HCT116 (cell line): Measurements from ENCODE around the gene UBR3. TPM values are rescaled to one million over a fixed set of nuclear protein-coding genes. Genes with fewer than 3 reads are reported as not detected.

Experiments
- ATAC-seq: fragments of 200-7000 bp; cut with Tn5 transposase; 2 replicates; pipeline ENCODE4 v1.9.1; 2020; ENCODE audit warnings: mild to moderate bottlenecking, moderate library complexity
- BruUV-seq: library from RNA; stranded (reverse); fragments of 400-500 nt; replicated peaks from 2 replicates; lab custom pipeline; 2021; lab: Mats Ljungman, UMichigan
- CTCF ChIA-PET: fragments of 300-600 bp; sonication (Branson Sonifier 250); formaldehyde crosslinking; loops from one replicate; lab custom pipeline; 2021; ENCODE audit warnings: antibody characterized with exemption; lab: Charles Lee
- POLR2A ChIA-PET: fragments of 300-600, 350-600 bp; sonication (Branson Sonifier 250); formaldehyde crosslinking; loops from one replicate; lab custom pipeline; 2021; ENCODE audit warnings: antibody characterized with exemption; lab: Charles Lee
- RAD21 ChIA-PET, 2 experiments: fragments of 300-600 bp; sonication (Branson Sonifier 250); formaldehyde crosslinking; loops; one replicate each; lab custom pipeline; 2023; ENCODE audit warnings: low total read pairs in 2 of 2; ENCODE audit not compliant: uncharacterized antibody in 2 of 2, unreplicated experiment in 2 of 2, low non-redundant PET in 1 of 2; lab: Charles Lee
- DNase-seq: peaks from one replicate; pipeline ENCODE4 v3.0.0-alpha.2; 2010; ENCODE audit warnings: low read depth, low spot score
- H2AFZ ChIP-seq: fragments of 200-600 bp; shearing (Covaris generic), sonication (generic); 2 replicates; pipeline ENCODE4 v1.6.1; 2017; ENCODE audit warnings: low read depth, mixed run types, mixed read lengths, antibody characterized with exemption, low read length; ENCODE audit not compliant: poor library complexity, severe bottlenecking
- H3K27ac ChIP-seq: 2 replicates; pipeline ENCODE4 v1.5.1; 2012; ENCODE audit warnings: low read depth, low read length
- H3K27me3 ChIP-seq: fragments of 200-600 bp; sonication (generic); 2 replicates; pipeline ENCODE4 v1.6.1; 2016; ENCODE audit warnings: mixed run types, low read length, mixed read lengths; ENCODE audit not compliant: insufficient read depth
- H3K36me3 ChIP-seq, 2 experiments: fragments of 200-500 bp in 1 of 2; fragments of 200-600 bp in 1 of 2; sonication (Bioruptor generic) in 1 of 2; sonication (generic) in 1 of 2; 2 replicates each; pipeline versions ENCODE4 v1.5.1 to v1.6.1; 2014 to 2016; ENCODE audit warnings: low read length in 2 of 2, inconsistent platforms in 1 of 2, mixed read lengths in 1 of 2, mixed run types in 1 of 2; ENCODE audit not compliant: insufficient read depth in 2 of 2, control insufficient read depth in 1 of 2
- H3K4me1 ChIP-seq, 2 experiments: fragments of 200-600 bp in 1 of 2; sonication (generic) in 1 of 2; 2 replicates each; pipeline versions ENCODE4 v1.5.1 to v1.6.1; 2012 to 2017; ENCODE audit warnings: low read length in 2 of 2, inconsistent platforms in 1 of 2, mild to moderate bottlenecking in 1 of 2, mixed read lengths in 1 of 2, mixed run types in 1 of 2, moderate library complexity in 1 of 2; ENCODE audit not compliant: insufficient read depth in 2 of 2, control insufficient read depth in 1 of 2
- H3K4me2 ChIP-seq: fragments of 200-600 bp; sonication (generic); 2 replicates; pipeline ENCODE4 v1.6.1; 2017; ENCODE audit warnings: mixed run types, low read length, mixed read lengths
- H3K4me3 ChIP-seq, 2 experiments: fragments of 200-600 bp in 1 of 2; sonication (generic) in 1 of 2; replicated peaks in 1 of 2; 2 replicates each; pipeline ENCODE4 v1.5.1; 2011 to 2016; ENCODE audit warnings: low read length in 2 of 2, control low read depth in 1 of 2, low read depth in 1 of 2, mild to moderate bottlenecking in 1 of 2, mixed read lengths in 1 of 2, mixed run types in 1 of 2
- H3K79me2 ChIP-seq: fragments of 200-600 bp; sonication (generic); 2 replicates; pipeline ENCODE4 v1.6.1; 2017; ENCODE audit warnings: mild to moderate bottlenecking, mixed run types, low read length, moderate library complexity, mixed read lengths; ENCODE audit not compliant: insufficient read depth
- H3K9ac ChIP-seq: fragments of 200-600 bp; sonication (generic); 2 replicates; pipeline ENCODE4 v1.6.1; 2016; ENCODE audit warnings: low read length, mixed read lengths
- H3K9me2 ChIP-seq: fragments of 200-600 bp; sonication (generic), shearing (Covaris generic); 2 replicates; pipeline ENCODE4 v1.6.1; 2017; ENCODE audit warnings: mixed run types, mild to moderate bottlenecking, moderate library complexity; ENCODE audit not compliant: insufficient read depth
- H3K9me3 ChIP-seq, 2 experiments: fragments of 200-500 bp in 1 of 2; fragments of 200-600 bp in 1 of 2; sonication (Bioruptor generic) in 1 of 2; sonication (generic) in 1 of 2; 2 replicates each; pipeline ENCODE4 v1.6.1; 2014 to 2017; ENCODE audit warnings: low read length in 2 of 2, mixed read lengths in 2 of 2, inconsistent platforms in 1 of 2, low read depth in 1 of 2, mild to moderate bottlenecking in 1 of 2, mixed run types in 1 of 2, moderate library complexity in 1 of 2; ENCODE audit not compliant: control insufficient read depth in 1 of 2, insufficient read depth in 1 of 2
- H4K20me1 ChIP-seq: fragments of 200-600 bp; sonication (generic), shearing (Covaris generic); 2 replicates; pipeline ENCODE4 v1.6.1; 2017; ENCODE audit warnings: mixed run types, mild to moderate bottlenecking, moderate library complexity; ENCODE audit not compliant: insufficient read depth
- CBX3 ChIP-seq: IDR thresholded peaks from 2 replicates; pipeline ENCODE4 v1.6.1; 2012; ENCODE audit warnings: low read depth
- CEBPB ChIP-seq: IDR thresholded peaks from 2 replicates; pipeline ENCODE4 v1.6.1; 2012; ENCODE audit warnings: low read depth
- EGR1 ChIP-seq: IDR thresholded peaks from 2 replicates; pipeline ENCODE4 v1.6.1; 2012; ENCODE audit warnings: low read depth
- ELF1 ChIP-seq: IDR thresholded peaks from 2 replicates; pipeline ENCODE4 v1.6.1; 2012; ENCODE audit warnings: low read depth, borderline replicate concordance
- EZH2 ChIP-seq: fragments of 200-600 bp; sonication (generic); IDR thresholded peaks from 2 replicates; pipeline ENCODE4 v1.6.1; 2017; ENCODE audit warnings: antibody characterized with exemption, mixed run types
- EZH2phosphoT487 ChIP-seq: fragments of 200-600 bp; IDR thresholded peaks from 2 replicates; pipeline ENCODE4 v1.6.1; 2018; ENCODE audit warnings: antibody characterized with exemption, borderline replicate concordance
- FOSL1 ChIP-seq: IDR thresholded peaks from 2 replicates; pipeline ENCODE4 v1.6.1; 2012; ENCODE audit warnings: low read depth
- JUND ChIP-seq: IDR thresholded peaks from 2 replicates; pipeline ENCODE4 v1.6.1; 2012
- MAX ChIP-seq: IDR thresholded peaks from 2 replicates; pipeline ENCODE4 v1.6.1; 2012
- RAD21 ChIP-seq: IDR thresholded peaks from 2 replicates; pipeline ENCODE4 v1.6.1; 2012; ENCODE audit warnings: low read depth, mild to moderate bottlenecking
- SIN3A ChIP-seq: IDR thresholded peaks from 2 replicates; pipeline ENCODE4 v1.6.1; 2012; ENCODE audit warnings: low read depth
- SP1 ChIP-seq: IDR thresholded peaks from 2 replicates; pipeline ENCODE4 v1.6.1; 2012; ENCODE audit warnings: low read depth
- SRF ChIP-seq: IDR thresholded peaks from 2 replicates; pipeline ENCODE4 v1.6.1; 2012; ENCODE audit warnings: low read depth
- TCF7L2 ChIP-seq: IDR thresholded peaks from 2 replicates; pipeline ENCODE4 v1.7.0; 2011; ENCODE audit warnings: borderline replicate concordance, inconsistent platforms; ENCODE audit not compliant: insufficient read depth, insufficient read length; ENCODE audit errors: extremely low read depth
- YY1 ChIP-seq: IDR thresholded peaks from 2 replicates; pipeline ENCODE4 v1.6.1; 2011; ENCODE audit warnings: low read length, low read depth, moderate library complexity, mild to moderate bottlenecking; ENCODE audit not compliant: insufficient replicate concordance; ENCODE audit errors: extremely low read depth
- ZBTB33 ChIP-seq: IDR thresholded peaks from 2 replicates; pipeline ENCODE4 v1.6.1; 2011; ENCODE audit warnings: mild to moderate bottlenecking, low read length, moderate library complexity; ENCODE audit not compliant: insufficient replicate concordance; ENCODE audit errors: extremely low read depth
- ZFX ChIP-seq: fragments of 450-650 bp; IDR thresholded peaks from 2 replicates; pipeline ENCODE4 v1.6.1; 2017
- ZNF274 ChIP-seq: fragments of 200-500 bp; sonication (Bioruptor generic); IDR thresholded peaks from 2 replicates; pipeline ENCODE4 v1.6.1; 2014; ENCODE audit warnings: mild to moderate bottlenecking, low read depth, low read length, inconsistent platforms
- intact Hi-C: fragments of 100-400 bp; cut with micrococcal nuclease; formaldehyde crosslinking; loops from 2 replicates; pipeline ENCODE4 v1.10.0; 2022
- total RNA-seq: library from RNA; stranded (reverse); gene quantifications from one replicate; pipeline ENCODE4 v1.2.1, GENCODE V29; 2021; ENCODE audit not compliant: unreplicated experiment

UBR3 gene
- total RNA-seq, 1 experiment from 2014 or later, result 29.5 TPM

GRCh38 chr2:170122883-170123547, 295.8 kb downstream of the UBR3 start:
- no peaks in the 10 kb centered on the region for H3K36me3 ChIP-seq
- peak overlapping the region; percentile 39 for H2AFZ ChIP-seq
- TF ChIP-seq TCF7L2, result no peak
- no peak for TF ChIP-seq EGR1
- no peak for TF ChIP-seq MAX
- no peak for TF ChIP-seq ZBTB33
- TF ChIP-seq YY1, result no peak
- no peak for TF ChIP-seq RAD21
- TF ChIP-seq JUND, result peak; percentile 77
- no peak for TF ChIP-seq SIN3A
- TF ChIP-seq SP1, result peak; percentile 34
- TF ChIP-seq CBX3, result peak; percentile 60; the same call in 1 of the 2 replicates
- TF ChIP-seq FOSL1, result peak; percentile 90
- TF ChIP-seq EZH2phosphoT487, result no peak
- no peak for TF ChIP-seq EZH2
- no peak for TF ChIP-seq ZFX
- TF ChIP-seq ELF1, result no peak
- TF ChIP-seq CEBPB, result no peak
- TF ChIP-seq ZNF274, result no peak
- TF ChIP-seq SRF, result no peak
- ATAC-seq (peak; percentile 76), DNase-seq (peak; percentile 13)
- 0 out of 2 replicates have a peak, but pooled peaks cover 6% of the 10 kb centered on the region for H3K9me2 ChIP-seq
- H3K9ac ChIP-seq, result no peak overlapping the region
- peaks cover 13 to 35% of the 10 kb centered on the region in 2 experiments for H3K4me1 ChIP-seq
- ChIA-PET RAD21 (no interaction called here), POLR2A (no interaction called here), CTCF (no interaction called here)
- peak overlapping the region; percentile 25; the same call in 1 of the 2 replicates for H3K27ac ChIP-seq
- H3K4me2 ChIP-seq, result peak overlapping the region; percentile 48
- H3K79me2 ChIP-seq, result no peaks in the 10 kb centered on the region
- intact Hi-C loops, result no loop called here
- H3K27me3 ChIP-seq, result no peaks in the 10 kb centered on the region
- no peak overlapping the region for H3K4me3 ChIP-seq
- no peaks in the 10 kb centered on the region for H4K20me1 ChIP-seq
- no TSS peak for BruUV-seq
- no peaks in the 10 kb centered on the region for H3K9me3 ChIP-seq
